HG03039 (cell line): ENCODE data around the gene EBF3.

Experiments
- ATAC-seq: cut with Tn5 transposase; IDR thresholded peaks from one replicate; pipeline ENCODE4 v1.9.1; 2021; ENCODE audit warnings: mild to moderate bottlenecking, moderate library complexity; ENCODE audit not compliant: unreplicated experiment

Gene EBF3

GRCh38 chr10:129963641-129964501, at the start of gene EBF3:
Gene EBF3, minus strand, starts transcription at chr10:129964274. Its CDS starts 506 bp downstream, at chr10:129963768.
- ATAC-seq: no peak

GRCh38 chr10:130013335-130014262, 49.5 kb upstream of the EBF3 start:
- ATAC-seq: no peak

- no peak for ATAC-seq
Measured at GRCh38 chr10:130012129-130012528, 48.1 kb upstream of the EBF3 start.

GRCh38 chr10:130010653-130011052, 46.6 kb upstream of the EBF3 start:
- ATAC-seq: no peak

- ATAC-seq: no peak
Measured at GRCh38 chr10:130009228-130009627, 45.2 kb upstream of the EBF3 start.

GRCh38 chr10:130003787-130004613, 39.9 kb upstream of the EBF3 start:
- ATAC-seq: no peak

GRCh38 chr10:130003166-130003565, 39.1 kb upstream of the EBF3 start:
- no peak for ATAC-seq

- no peak for ATAC-seq
Measured at GRCh38 chr10:130002606-130003005, 38.5 kb upstream of the EBF3 start.

- no peak for ATAC-seq
Measured at GRCh38 chr10:130000918-130001317, 36.8 kb upstream of the EBF3 start.

GRCh38 chr10:129999140-129999539, 35.1 kb upstream of the EBF3 start:
- ATAC-seq: no peak

GRCh38 chr10:129993621-129994020, 29.5 kb upstream of the EBF3 start:
- ATAC-seq: no peak

GRCh38 chr10:129992356-129992755, 28.3 kb upstream of the EBF3 start:
- no peak for ATAC-seq

GRCh38 chr10:129982825-129983224, 18.8 kb upstream of the EBF3 start:
- ATAC-seq: no peak

GRCh38 chr10:129978980-129979379, 14.9 kb upstream of the EBF3 start:
- no peak for ATAC-seq

GRCh38 chr10:129978322-129978721, 14.2 kb upstream of the EBF3 start:
- no peak for ATAC-seq

GRCh38 chr10:129977794-129978193, 13.7 kb upstream of the EBF3 start:
- ATAC-seq: no peak

- ATAC-seq: no peak
Measured at GRCh38 chr10:129973674-129974059, 9.6 kb upstream of the EBF3 start.

GRCh38 chr10:129972966-129973673, 9.0 kb upstream of the EBF3 start:
- no peak for ATAC-seq

GRCh38 chr10:129972145-129972965, 8.3 kb upstream of the EBF3 start:
- no peak for ATAC-seq
